Neural cell (in vitro differentiated cells): ENCODE results near the gene IQGAP2. TPM values are rescaled to one million over a fixed set of nuclear protein-coding genes. Genes with fewer than 3 reads are reported as not detected.

Experiments
- H2AFZ ChIP-seq: fragments of 200-600, 300-800 bp; sonication (generic), shearing (Covaris generic); 2 replicates; pipeline ENCODE4 v1.6.0; 2014; ENCODE audit warnings: low read depth, mild to moderate bottlenecking, antibody characterized with exemption, low read length, moderate library complexity
- H3F3A ChIP-seq: fragments of 200-600 bp; shearing (Covaris generic); 2 replicates; pipeline ENCODE4 v1.6.1; 2016; ENCODE audit warnings: mild to moderate bottlenecking, moderate library complexity, mixed read lengths, antibody characterized with exemption, low read length; ENCODE audit not compliant: insufficient read depth, poor library complexity, severe bottlenecking
- H3K27ac ChIP-seq: fragments of 200-600, 300-800 bp; sonication (generic), shearing (Covaris generic); 2 replicates; pipeline ENCODE4 v1.5.1; 2014; ENCODE audit warnings: mild to moderate bottlenecking, low read length, moderate library complexity
- H3K27me3 ChIP-seq: fragments of 300-800, 200-600 bp; sonication (generic), shearing (Covaris generic); 2 replicates; pipeline ENCODE4 v1.6.0; 2014; ENCODE audit warnings: mild to moderate bottlenecking, low read depth, low read length, moderate library complexity; ENCODE audit not compliant: insufficient read depth
- H3K36me3 ChIP-seq: fragments of 300-800, 200-600 bp; sonication (generic), shearing (Covaris generic); 2 replicates; pipeline ENCODE4 v1.5.1; 2014; ENCODE audit warnings: mild to moderate bottlenecking, antibody characterized with exemption, low read length, moderate library complexity; ENCODE audit not compliant: insufficient read depth
- H3K4me2 ChIP-seq: fragments of 300-800, 200-600 bp; sonication (generic), shearing (Covaris generic); 2 replicates; pipeline ENCODE4 v1.6.0; 2014; ENCODE audit warnings: mild to moderate bottlenecking, low read length
- H3K4me3 ChIP-seq: fragments of 300-800, 200-600 bp; sonication (generic), shearing (Covaris generic); 2 replicates; pipeline ENCODE4 v1.5.1; 2014; ENCODE audit warnings: mild to moderate bottlenecking, low read length, moderate library complexity
- H3K79me2 ChIP-seq: fragments of 200-600 bp; shearing (Covaris generic); replicated peaks from 2 replicates; pipeline ENCODE4 v1.6.0; 2014; ENCODE audit warnings: mild to moderate bottlenecking, low read length, moderate library complexity; ENCODE audit not compliant: insufficient read depth
- H3K9ac ChIP-seq: fragments of 300-800, 200-600 bp; sonication (generic), shearing (Covaris generic); 2 replicates; pipeline ENCODE4 v1.6.1; 2016; ENCODE audit warnings: mild to moderate bottlenecking, low read length, mixed read lengths
- H3K9me2 ChIP-seq: fragments of 200-600 bp; shearing (Covaris generic); 2 replicates; pipeline ENCODE4 v1.6.1; 2016; ENCODE audit warnings: mild to moderate bottlenecking, low read length, mixed read lengths; ENCODE audit not compliant: insufficient read depth
- H3K9me3 ChIP-seq: fragments of 200-600, 300-800 bp; sonication (generic), shearing (Covaris generic); 2 replicates; pipeline ENCODE4 v1.6.1; 2016; ENCODE audit warnings: mild to moderate bottlenecking, mixed run types, low read length, moderate library complexity, mixed read lengths
- H4K20me1 ChIP-seq: fragments of 200-600 bp; shearing (Covaris generic); 2 replicates; pipeline ENCODE4 v1.6.1; 2016; ENCODE audit warnings: mild to moderate bottlenecking, mixed run types; ENCODE audit not compliant: insufficient read depth
- CTCF ChIP-seq: fragments of 450-650 bp; IDR thresholded peaks from 2 replicates; pipeline ENCODE4 v1.5.1; 2014; ENCODE audit warnings: antibody characterized with exemption, mild to moderate bottlenecking, moderate library complexity; ENCODE audit not compliant: poor library complexity, severe bottlenecking
- EP300 ChIP-seq: fragments of 450-650 bp; conservative IDR thresholded peaks from 2 replicates; pipeline ENCODE4 v1.6.1; 2014; ENCODE audit warnings: antibody characterized with exemption, mild to moderate bottlenecking, moderate library complexity; ENCODE audit not compliant: poor library complexity, severe bottlenecking
- EZH2 ChIP-seq: fragments of 200-600, 300-800 bp; shearing (Covaris generic), sonication (generic); IDR thresholded peaks from 2 replicates; pipeline ENCODE4 v1.6.1; 2014; ENCODE audit warnings: antibody characterized with exemption, low read length, borderline replicate concordance, mild to moderate bottlenecking; ENCODE audit not compliant: insufficient read depth, poor library complexity, severe bottlenecking
- MXI1 ChIP-seq: fragments of 450-650 bp; conservative IDR thresholded peaks from 2 replicates; pipeline ENCODE4 v1.6.1; 2014; ENCODE audit warnings: antibody characterized with exemption, mild to moderate bottlenecking; ENCODE audit not compliant: poor library complexity, severe bottlenecking
- POLR2AphosphoS5 ChIP-seq: IDR thresholded peaks from 2 replicates; pipeline ENCODE4 v1.6.1; 2012
- RAD21 ChIP-seq: fragments of 450-650 bp; conservative IDR thresholded peaks from 2 replicates; pipeline ENCODE4 v1.6.1; 2014; ENCODE audit warnings: antibody characterized with exemption, mild to moderate bottlenecking, moderate library complexity
- REST ChIP-seq: IDR thresholded peaks from 2 replicates; pipeline ENCODE4 v1.6.1; 2012; ENCODE audit warnings: borderline replicate concordance
- SMC3 ChIP-seq: fragments of 450-650 bp; conservative IDR thresholded peaks from 2 replicates; pipeline ENCODE4 v1.6.1; 2014; ENCODE audit warnings: antibody characterized with exemption, mild to moderate bottlenecking, moderate library complexity; ENCODE audit not compliant: poor library complexity
- TAF1 ChIP-seq: IDR thresholded peaks from 2 replicates; pipeline ENCODE4 v1.6.1; 2012; ENCODE audit warnings: low read depth
- polyA plus RNA-seq: library from polyadenylated mRNA; depleted of rRNA; stranded (reverse); fragments of >200 nt; gene quantifications from 2 replicates; pipeline ENCODE4 v1.2.3, GENCODE V29; 2014

Gene IQGAP2
- polyA plus RNA-seq, 1 donor from 2014 or later, result 5.2 TPM

- Histone ChIP-seq H3K36me3 (no peaks in the 10 kb centered on the region), H4K20me1 (no peaks in the 10 kb centered on the region), H3K27me3 (no peaks in the 10 kb centered on the region), H2AFZ (no peak overlapping the region), H3K9me3 (no peaks in the 10 kb centered on the region), H3K4me3 (no peak overlapping the region), H3K4me2 (no peak overlapping the region), H3K27ac (no peak overlapping the region), H3F3A (no peaks in the 10 kb centered on the region), H3K9ac (no peak overlapping the region), H3K9me2 (no peaks in the 10 kb centered on the region), H3K79me2 (no peaks in the 10 kb centered on the region)
- no peak for TF ChIP-seq REST
- no peak for TF ChIP-seq CTCF
- TF ChIP-seq SMC3, result no peak
Measured at GRCh38 chr5:76744632-76745031, 341.5 kb downstream of the IQGAP2 start.

- Histone ChIP-seq H3F3A (no peaks in the 10 kb centered on the region), H3K79me2 (no peaks in the 10 kb centered on the region), H3K9me2 (no peaks in the 10 kb centered on the region), H3K27me3 (no peaks in the 10 kb centered on the region), H3K4me3 (no peak overlapping the region), H3K27ac (no peak overlapping the region), H2AFZ (no peak overlapping the region), H3K4me2 (no peak overlapping the region), H3K9ac (no peak overlapping the region), H3K36me3 (no peaks in the 10 kb centered on the region), H3K9me3 (no peaks in the 10 kb centered on the region), H4K20me1 (no peaks in the 10 kb centered on the region)
- TF ChIP-seq EZH2 (no peak), POLR2AphosphoS5 (no peak), TAF1 (no peak), EP300 (no peak), MXI1 (no peak), REST (no peak), RAD21 (no peak), CTCF (no peak)
Measured at GRCh38 chr5:76745670-76746069, 342.6 kb downstream of the IQGAP2 start.
